Panc1 (cell line): Measurements from ENCODE around the gene KRTAP4-4. TPM values are rescaled to one million over a fixed set of nuclear protein-coding genes. Genes with fewer than 3 reads are reported as not detected.

Experiments
- ATAC-seq: fragments of 200-7000 bp; cut with Tn5 transposase; 2 replicates; pipeline ENCODE4 v1.9.1; 2020; ENCODE audit warnings: mild to moderate bottlenecking, moderate library complexity
- BruUV-seq: library from RNA; stranded (reverse); fragments of 400-500 nt; replicated peaks from 2 replicates; lab custom pipeline; 2021; lab: Mats Ljungman, UMichigan
- CTCF ChIA-PET: fragments of 300-600 bp; sonication (Branson Sonifier 250); formaldehyde crosslinking; loops from one replicate; lab custom pipeline; 2022; ENCODE audit warnings: antibody characterized with exemption; lab: Charles Lee
- POLR2A ChIA-PET: fragments of 300-600 bp; sonication (Branson Sonifier 250); formaldehyde crosslinking; loops from one replicate; lab custom pipeline; 2022; ENCODE audit warnings: antibody characterized with exemption; lab: Charles Lee
- DNase-seq: peaks from one replicate; pipeline ENCODE4 v3.0.0-alpha.2; 2010; ENCODE audit warnings: low read depth, low spot score
- H3K27ac ChIP-seq: 2 replicates; pipeline ENCODE4 v1.5.1; 2011; ENCODE audit warnings: mild to moderate bottlenecking, low read length, inconsistent platforms
- H3K27me3 ChIP-seq: fragments of 200-500 bp; sonication (Bioruptor generic); 2 replicates; pipeline ENCODE4 v1.6.0; 2014; ENCODE audit warnings: low read length, inconsistent platforms; ENCODE audit not compliant: control insufficient read depth, insufficient read depth
- H3K36me3 ChIP-seq: fragments of 200-500 bp; sonication (Bioruptor generic); 2 replicates; pipeline ENCODE4 v1.5.1; 2014; ENCODE audit warnings: inconsistent platforms, mild to moderate bottlenecking, low read length, moderate library complexity; ENCODE audit not compliant: control insufficient read depth, insufficient read depth
- H3K4me1 ChIP-seq: 2 replicates; pipeline ENCODE4 v1.5.1; 2011; ENCODE audit warnings: inconsistent platforms, mild to moderate bottlenecking, low read length, moderate library complexity; ENCODE audit not compliant: control insufficient read depth, insufficient read depth
- H3K4me3 ChIP-seq, 2 experiments: 2 replicates each; pipeline ENCODE4 v1.5.1; 2011 to 2012; ENCODE audit warnings: low read depth in 2 of 2, low read length in 2 of 2, mild to moderate bottlenecking in 2 of 2, inconsistent platforms in 1 of 2, moderate library complexity in 1 of 2
- H3K9me3 ChIP-seq: fragments of 200-500 bp; sonication (Bioruptor generic); 2 replicates; pipeline ENCODE4 v1.5.1; 2014; ENCODE audit warnings: low read depth, mild to moderate bottlenecking, inconsistent platforms, low read length, moderate library complexity; ENCODE audit not compliant: control insufficient read depth, insufficient read depth
- POLR2AphosphoS5 ChIP-seq: IDR thresholded peaks from 2 replicates; pipeline ENCODE4 v1.6.1; 2012; ENCODE audit warnings: mild to moderate bottlenecking, low read depth, low read length, moderate library complexity
- SIN3A ChIP-seq: IDR thresholded peaks from 2 replicates; pipeline ENCODE4 v1.6.1; 2012; ENCODE audit warnings: low read depth, mild to moderate bottlenecking, low read length, moderate library complexity, borderline replicate concordance; ENCODE audit not compliant: insufficient read depth
- TCF7L2 ChIP-seq: IDR thresholded peaks from 2 replicates; pipeline ENCODE4 v1.6.1; 2011; ENCODE audit warnings: mild to moderate bottlenecking, low read depth, low read length, inconsistent platforms
- in situ Hi-C: cut with HindIII; loops from 2 replicates; pipeline ENCODE4 v1.10.0; 2016; ENCODE audit warnings: low sequenced_read_pairs, low pct_unique_long_range_greater_than_20kb
- intact Hi-C: fragments of 100-400 bp; cut with micrococcal nuclease; formaldehyde crosslinking; loops from one replicate; pipeline ENCODE4 v1.10.0; 2022; ENCODE audit not compliant: unreplicated experiment
- total RNA-seq: library from RNA; stranded (reverse); gene quantifications from one replicate; pipeline ENCODE4 v1.2.1, GENCODE V29; 2021; ENCODE audit not compliant: unreplicated experiment
- TF ChIP-seq, protein P1 (sequence below), 2 experiments: IDR thresholded peaks; 2 replicates each; pipeline ENCODE4 v1.6.1; 2011 to 2012; ENCODE audit warnings: low read depth in 2 of 2, control low read depth in 1 of 2, low read length in 1 of 2, mild to moderate bottlenecking in 1 of 2, moderate library complexity in 1 of 2; ENCODE audit not compliant: insufficient read depth in 1 of 2
- TF ChIP-seq, protein P2 (sequence below): fragments of 450-650 bp; IDR thresholded peaks from 2 replicates; pipeline ENCODE4 v1.5.1; 2017; ENCODE audit warnings: mild to moderate bottlenecking

The KRTAP4-4 gene
- total RNA-seq, 1 experiment from 2014 or later: not detected

DNA sequence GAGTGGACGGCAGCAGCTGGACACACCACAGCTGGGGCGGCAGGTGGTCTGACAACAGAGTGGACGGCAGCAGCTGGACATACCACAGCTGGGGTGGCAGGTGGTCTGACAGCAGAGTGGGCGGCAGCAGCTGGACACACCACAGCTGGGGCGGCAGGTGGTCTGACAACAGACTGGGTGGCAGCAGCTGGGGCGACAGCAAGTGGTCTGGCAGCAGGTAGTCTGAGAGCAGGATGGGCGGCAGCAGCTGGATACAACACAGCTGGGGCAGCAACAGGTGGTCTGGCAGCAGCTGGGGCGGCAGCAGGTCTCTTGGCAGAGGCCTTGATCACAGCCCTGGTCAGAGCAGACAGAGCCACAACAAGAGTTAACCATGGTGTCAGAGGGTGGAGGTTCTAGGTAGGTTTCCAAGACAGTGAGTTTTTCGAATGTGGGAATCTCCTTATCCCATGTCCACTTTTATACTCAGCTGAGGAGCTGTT is 24.0 kb upstream of the KRTAP4-4 start, which contains the start of gene KRTAP4-1:
Gene KRTAP4-1, minus strand, starts transcription at position 432 of the 482 bp plus-strand sequence. Its CDS starts 57 bp downstream, at position 375.
- POLR2A ChIA-PET: no interaction called here

DNA sequence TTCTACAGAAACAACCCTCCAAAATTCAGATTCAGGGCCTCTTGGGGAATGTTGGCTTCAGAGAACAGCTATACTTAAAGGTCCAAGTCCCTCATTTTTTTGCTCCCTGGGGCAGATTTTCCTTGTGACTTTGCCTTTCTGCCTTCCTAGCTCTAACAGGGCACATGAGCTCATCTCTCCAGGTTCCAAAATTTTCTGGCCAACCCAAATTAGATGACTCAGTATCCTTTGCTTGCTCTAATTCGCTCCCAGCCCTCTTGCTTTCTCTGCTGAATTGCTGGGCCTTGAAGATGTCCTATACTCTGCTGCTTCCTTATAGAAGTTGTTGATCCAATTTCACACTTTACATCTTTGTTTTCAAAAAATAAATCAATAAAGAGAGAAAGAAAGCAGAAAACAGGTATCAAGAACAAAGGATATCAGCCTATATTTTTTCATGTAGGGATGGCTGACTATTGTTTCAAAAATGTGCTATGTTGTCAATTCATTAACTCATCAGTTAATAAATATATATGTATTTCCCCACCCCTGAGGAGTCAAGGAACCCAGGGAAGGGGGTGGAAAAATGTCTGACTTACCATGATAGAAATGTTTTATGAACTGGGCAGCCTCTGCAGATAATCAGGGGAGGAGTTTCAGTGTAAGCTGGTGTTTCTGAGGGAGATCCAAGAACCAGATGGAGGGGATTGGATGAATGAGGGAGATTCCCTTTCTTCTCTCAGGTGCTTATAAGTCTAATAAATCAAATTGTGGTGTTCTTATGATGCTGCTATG is 18.5 kb upstream of the KRTAP4-4 start:
- no peak for DNase-seq
- CTCF ChIA-PET: no interaction called here

More for the DNA sequence above, 24.0 kb upstream of the KRTAP4-4 start, which contains the start of gene KRTAP4-1:
- TF ChIP-seq TCF7L2 (no peak), POLR2AphosphoS5 (no peak)
- TF ChIP-seq, protein P1, sequence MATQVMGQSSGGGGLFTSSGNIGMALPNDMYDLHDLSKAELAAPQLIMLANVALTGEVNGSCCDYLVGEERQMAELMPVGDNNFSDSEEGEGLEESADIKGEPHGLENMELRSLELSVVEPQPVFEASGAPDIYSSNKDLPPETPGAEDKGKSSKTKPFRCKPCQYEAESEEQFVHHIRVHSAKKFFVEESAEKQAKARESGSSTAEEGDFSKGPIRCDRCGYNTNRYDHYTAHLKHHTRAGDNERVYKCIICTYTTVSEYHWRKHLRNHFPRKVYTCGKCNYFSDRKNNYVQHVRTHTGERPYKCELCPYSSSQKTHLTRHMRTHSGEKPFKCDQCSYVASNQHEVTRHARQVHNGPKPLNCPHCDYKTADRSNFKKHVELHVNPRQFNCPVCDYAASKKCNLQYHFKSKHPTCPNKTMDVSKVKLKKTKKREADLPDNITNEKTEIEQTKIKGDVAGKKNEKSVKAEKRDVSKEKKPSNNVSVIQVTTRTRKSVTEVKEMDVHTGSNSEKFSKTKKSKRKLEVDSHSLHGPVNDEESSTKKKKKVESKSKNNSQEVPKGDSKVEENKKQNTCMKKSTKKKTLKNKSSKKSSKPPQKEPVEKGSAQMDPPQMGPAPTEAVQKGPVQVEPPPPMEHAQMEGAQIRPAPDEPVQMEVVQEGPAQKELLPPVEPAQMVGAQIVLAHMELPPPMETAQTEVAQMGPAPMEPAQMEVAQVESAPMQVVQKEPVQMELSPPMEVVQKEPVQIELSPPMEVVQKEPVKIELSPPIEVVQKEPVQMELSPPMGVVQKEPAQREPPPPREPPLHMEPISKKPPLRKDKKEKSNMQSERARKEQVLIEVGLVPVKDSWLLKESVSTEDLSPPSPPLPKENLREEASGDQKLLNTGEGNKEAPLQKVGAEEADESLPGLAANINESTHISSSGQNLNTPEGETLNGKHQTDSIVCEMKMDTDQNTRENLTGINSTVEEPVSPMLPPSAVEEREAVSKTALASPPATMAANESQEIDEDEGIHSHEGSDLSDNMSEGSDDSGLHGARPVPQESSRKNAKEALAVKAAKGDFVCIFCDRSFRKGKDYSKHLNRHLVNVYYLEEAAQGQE (IDR thresholded peaks at IDR 0.05; ENCODE audit: insufficient read depth in 1 of 2, low read depth in 2 of 2, low read length in 1 of 2): no peak
- TF ChIP-seq, protein P2, sequence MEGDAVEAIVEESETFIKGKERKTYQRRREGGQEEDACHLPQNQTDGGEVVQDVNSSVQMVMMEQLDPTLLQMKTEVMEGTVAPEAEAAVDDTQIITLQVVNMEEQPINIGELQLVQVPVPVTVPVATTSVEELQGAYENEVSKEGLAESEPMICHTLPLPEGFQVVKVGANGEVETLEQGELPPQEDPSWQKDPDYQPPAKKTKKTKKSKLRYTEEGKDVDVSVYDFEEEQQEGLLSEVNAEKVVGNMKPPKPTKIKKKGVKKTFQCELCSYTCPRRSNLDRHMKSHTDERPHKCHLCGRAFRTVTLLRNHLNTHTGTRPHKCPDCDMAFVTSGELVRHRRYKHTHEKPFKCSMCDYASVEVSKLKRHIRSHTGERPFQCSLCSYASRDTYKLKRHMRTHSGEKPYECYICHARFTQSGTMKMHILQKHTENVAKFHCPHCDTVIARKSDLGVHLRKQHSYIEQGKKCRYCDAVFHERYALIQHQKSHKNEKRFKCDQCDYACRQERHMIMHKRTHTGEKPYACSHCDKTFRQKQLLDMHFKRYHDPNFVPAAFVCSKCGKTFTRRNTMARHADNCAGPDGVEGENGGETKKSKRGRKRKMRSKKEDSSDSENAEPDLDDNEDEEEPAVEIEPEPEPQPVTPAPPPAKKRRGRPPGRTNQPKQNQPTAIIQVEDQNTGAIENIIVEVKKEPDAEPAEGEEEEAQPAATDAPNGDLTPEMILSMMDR: no peak
- DNase-seq (no peak), ATAC-seq (no peak)
- H3K36me3 ChIP-seq: no peaks in the 10 kb centered on the region
- no peaks in the 10 kb centered on the region for H3K4me1 ChIP-seq
- H3K4me3 ChIP-seq: no peak within 1 kb of the TSS
- CTCF ChIA-PET: no interaction called here
- H3K9me3 ChIP-seq: no peaks in the 10 kb centered on the region
- intact Hi-C loops (no loop called here), in situ Hi-C loops (no loop called here)
- peaks cover 6% of the 10 kb centered on the region; the same call in 1 of the 2 replicates for H3K27me3 ChIP-seq
- BruUV-seq: no TSS peak
- H3K27ac ChIP-seq: no peak within 1 kb of the TSS

More for the DNA sequence above, 18.5 kb upstream of the KRTAP4-4 start:
- POLR2A ChIA-PET: no interaction called here
- no peaks in the 10 kb centered on the region for H3K36me3 ChIP-seq
- peaks cover 15% of the 10 kb centered on the region for H3K27me3 ChIP-seq
- no peak for ATAC-seq
- in situ Hi-C loops: no loop called here
- no TSS peak for BruUV-seq
- no peak overlapping the region for H3K4me3 ChIP-seq
- H3K4me1 ChIP-seq: no peaks in the 10 kb centered on the region
- H3K27ac ChIP-seq: no peak overlapping the region
- TF ChIP-seq, protein P1 (IDR thresholded peaks at IDR 0.05; ENCODE audit: insufficient read depth in 1 of 2, low read depth in 2 of 2, low read length in 1 of 2): no peak
- TF ChIP-seq SIN3A (no peak), TCF7L2 (no peak)
- no peaks in the 10 kb centered on the region for H3K9me3 ChIP-seq
- intact Hi-C loops: no loop called here
